ENCODE results near the gene C6orf136.

The C6orf136 gene

GRCh38 chr6:30600451-30600961, 46.4 kb upstream of the C6orf136 start:
- Histone ChIP-seq H3K4me1 (peaks cover 4% of the 10 kb centered on the region), H3K27ac (no peak overlapping the region), H3K27me3 (ENCODE audit: control insufficient read depth, insufficient read depth, low read length) (no peaks in the 10 kb centered on the region), H3K36me3 (ENCODE audit: control insufficient read depth, insufficient read depth, low read length) (no peaks in the 10 kb centered on the region), H3K9me3 (ENCODE audit: control insufficient read depth, low read length) (no peaks in the 10 kb centered on the region), H3K79me2 (no peaks in the 10 kb centered on the region), H3K4me3 (ENCODE audit: low read depth, low read length) (no peak overlapping the region), H3K9ac (no peak overlapping the region), H2AFZ (no peak overlapping the region), H3K4me2 (ENCODE audit: low read length) (no peak overlapping the region)
- no peak for TF ChIP-seq CTCF (IDR thresholded peaks at IDR 0.05)

- Histone ChIP-seq H2AFZ (no peak overlapping the region), H3K36me3 (ENCODE audit: control insufficient read depth, insufficient read depth, low read length) (no peaks in the 10 kb centered on the region)
- no peak for TF ChIP-seq CTCF (IDR thresholded peaks at IDR 0.05)
Observed at GRCh38 chr6:30601436-30601814, 45.5 kb upstream of the C6orf136 start.

GRCh38 chr6:30601815-30602641, 44.9 kb upstream of the C6orf136 start:
- Histone ChIP-seq H3K27ac (no peak overlapping the region), H3K4me2 (ENCODE audit: low read length) (no peak overlapping the region), H3K9me3 (ENCODE audit: control insufficient read depth, low read length) (no peaks in the 10 kb centered on the region), H3K27me3 (ENCODE audit: control insufficient read depth, insufficient read depth, low read length) (no peaks in the 10 kb centered on the region), H3K79me2 (no peaks in the 10 kb centered on the region), H3K9ac (no peak overlapping the region), H2AFZ (no peak overlapping the region), H3K36me3 (ENCODE audit: control insufficient read depth, insufficient read depth, low read length) (no peaks in the 10 kb centered on the region), H3K4me3 (ENCODE audit: low read depth, low read length) (no peak overlapping the region), H3K4me1 (peaks cover 4% of the 10 kb centered on the region)
- TF ChIP-seq CTCF (IDR thresholded peaks at IDR 0.05): no peak

More at GRCh38 chr6:30601436-30601814, 45.5 kb upstream of the C6orf136 start:
- Histone ChIP-seq H3K9ac (no peak overlapping the region), H3K79me2 (no peaks in the 10 kb centered on the region), H3K4me1 (peaks cover 4% of the 10 kb centered on the region), H3K4me3 (ENCODE audit: low read depth, low read length) (no peak overlapping the region), H3K27me3 (ENCODE audit: control insufficient read depth, insufficient read depth, low read length) (no peaks in the 10 kb centered on the region), H3K4me2 (ENCODE audit: low read length) (no peak overlapping the region), H3K27ac (no peak overlapping the region), H3K9me3 (ENCODE audit: control insufficient read depth, low read length) (no peaks in the 10 kb centered on the region)

GRCh38 chr6:30603961-30604360, 43.0 kb upstream of the C6orf136 start:
- no peaks in the 10 kb centered on the region for H3K4me1 ChIP-seq
- H2AFZ ChIP-seq: no peak overlapping the region
- no peak overlapping the region for H3K4me3 ChIP-seq (ENCODE audit: low read depth, low read length)
- H3K9me3 ChIP-seq (ENCODE audit: control insufficient read depth, low read length): no peaks in the 10 kb centered on the region
- no peak overlapping the region for H3K27ac ChIP-seq
- TF ChIP-seq CTCF (IDR thresholded peaks at IDR 0.05): no peak
- H3K27me3 ChIP-seq (ENCODE audit: control insufficient read depth, insufficient read depth, low read length): no peaks in the 10 kb centered on the region
- no peak overlapping the region for H3K4me2 ChIP-seq (ENCODE audit: low read length)
- no peak overlapping the region for H3K9ac ChIP-seq
- peaks cover 5% of the 10 kb centered on the region for H3K79me2 ChIP-seq
- no peaks in the 10 kb centered on the region for H3K36me3 ChIP-seq (ENCODE audit: control insufficient read depth, insufficient read depth, low read length)

GRCh38 chr6:30610065-30610464, 36.9 kb upstream of the C6orf136 start:
- Histone ChIP-seq H2AFZ (no peak overlapping the region), H3K27ac (no peak overlapping the region), H3K9me3 (ENCODE audit: control insufficient read depth, low read length) (no peaks in the 10 kb centered on the region), H3K4me3 (ENCODE audit: low read depth, low read length) (no peak overlapping the region), H3K9ac (no peak overlapping the region), H3K36me3 (ENCODE audit: control insufficient read depth, insufficient read depth, low read length) (peaks cover under 1% of the 10 kb centered on the region), H3K4me1 (peaks cover 31% of the 10 kb centered on the region), H3K4me2 (ENCODE audit: low read length) (no peak overlapping the region), H3K79me2 (peaks cover 17% of the 10 kb centered on the region), H3K27me3 (ENCODE audit: control insufficient read depth, insufficient read depth, low read length) (no peaks in the 10 kb centered on the region)
- TF ChIP-seq CTCF (IDR thresholded peaks at IDR 0.05): no peak
